Mesothelial cell of epicardium (in vitro differentiated cells): Measurements from ENCODE around the gene ZDHHC14. TPM values are rescaled to one million over a fixed set of nuclear protein-coding genes. Genes with fewer than 3 reads are reported as not detected.

Source experiments
- DNase-seq, 2 experiments: peaks; one replicate each; pipeline ENCODE4 v3.0.0; 2021; ENCODE audit warnings: low spot score in 2 of 2; ENCODE audit not compliant: unreplicated experiment in 2 of 2
- H3K27ac Mint-ChIP-seq: 2 replicates; pipeline ENCODE4 v1.8.0; 2021; ENCODE audit warnings: mixed read lengths
- H3K27me3 Mint-ChIP-seq: 2 replicates; pipeline ENCODE4 v1.8.0; 2021; ENCODE audit warnings: low read depth, mixed read lengths
- H3K36me3 Mint-ChIP-seq: 2 replicates; pipeline ENCODE4 v1.8.0; 2021; ENCODE audit warnings: mixed read lengths
- H3K4me1 Mint-ChIP-seq: 2 replicates; pipeline ENCODE4 v1.8.0; 2021; ENCODE audit warnings: mixed read lengths
- H3K4me3 Mint-ChIP-seq: 2 replicates; pipeline ENCODE4 v1.8.0; 2021; ENCODE audit warnings: mild to moderate bottlenecking, moderate library complexity, mixed read lengths
- H3K9me3 Mint-ChIP-seq: 2 replicates; pipeline ENCODE4 v1.8.0; 2021; ENCODE audit warnings: mixed read lengths
- CTCF ChIP-seq: fragments of 200-600 bp; sonication (generic); IDR thresholded peaks from one replicate; pipeline ENCODE4 v1.5.0; 2021; ENCODE audit warnings: antibody characterized with exemption; ENCODE audit not compliant: unreplicated experiment
- total RNA-seq: library from RNA; stranded (reverse); gene quantifications from 3 replicates; pipeline ENCODE4 v1.2.1, GENCODE V29; 2021

The ZDHHC14 gene
- total RNA-seq, 1 donor from 2014 or later: 11.3 TPM

GRCh38 chr6:157520596-157521361 is 139.8 kb downstream of the ZDHHC14 start:
- no peaks in the 10 kb centered on the region for H3K27me3 Mint-ChIP-seq
- H3K4me3 Mint-ChIP-seq: no peak overlapping the region
- TF ChIP-seq CTCF: no peak
- H3K9me3 Mint-ChIP-seq: no peaks in the 10 kb centered on the region
- H3K4me1 Mint-ChIP-seq: peaks cover 4% of the 10 kb centered on the region
- DNase-seq: no peak
- no peak overlapping the region for H3K27ac Mint-ChIP-seq
- no peaks in the 10 kb centered on the region for H3K36me3 Mint-ChIP-seq

GRCh38 chr6:157521362-157522335 is 140.7 kb downstream of the ZDHHC14 start:
- TF ChIP-seq CTCF: no peak
- Mint-ChIP-seq H3K27ac (no peak overlapping the region), H3K4me3 (no peak overlapping the region), H3K4me1 (peaks cover 4% of the 10 kb centered on the region), H3K36me3 (no peaks in the 10 kb centered on the region), H3K27me3 (no peaks in the 10 kb centered on the region), H3K9me3 (no peaks in the 10 kb centered on the region)
- DNase-seq: no peak

- Mint-ChIP-seq H3K36me3 (no peaks in the 10 kb centered on the region), H3K27me3 (no peaks in the 10 kb centered on the region), H3K27ac (no peak overlapping the region), H3K9me3 (no peaks in the 10 kb centered on the region), H3K4me1 (peaks cover 4% of the 10 kb centered on the region), H3K4me3 (no peak overlapping the region)
- no peak for TF ChIP-seq CTCF
- no peak for DNase-seq
Observed at GRCh38 chr6:157522472-157522871, 141.5 kb downstream of the ZDHHC14 start.

GRCh38 chr6:157524735-157525134 is 143.7 kb downstream of the ZDHHC14 start:
- Mint-ChIP-seq H3K27me3 (no peaks in the 10 kb centered on the region), H3K27ac (no peak overlapping the region), H3K9me3 (no peaks in the 10 kb centered on the region), H3K4me1 (no peaks in the 10 kb centered on the region), H3K4me3 (no peak overlapping the region), H3K36me3 (no peaks in the 10 kb centered on the region)
- TF ChIP-seq CTCF: no peak
- no peak for DNase-seq

GRCh38 chr6:157525292-157525889 is 144.4 kb downstream of the ZDHHC14 start:
- H3K27ac Mint-ChIP-seq: no peak overlapping the region
- H3K4me1 Mint-ChIP-seq: peaks cover 4% of the 10 kb centered on the region
- H3K27me3 Mint-ChIP-seq: no peaks in the 10 kb centered on the region
- H3K36me3 Mint-ChIP-seq: no peaks in the 10 kb centered on the region
- no peaks in the 10 kb centered on the region for H3K9me3 Mint-ChIP-seq
- H3K4me3 Mint-ChIP-seq: no peak overlapping the region
- TF ChIP-seq CTCF: no peak
- DNase-seq: no peak
